GM12878 (cell line): ENCODE measurements around the gene LY6G5B. TPM values are rescaled to one million over a fixed set of nuclear protein-coding genes. Genes with fewer than 3 reads are reported as not detected.

ENCODE experiments used
- ATAC-seq: fragments of 200-7000 bp; cut with Tn5 transposase; 3 replicates; pipeline ENCODE4 v1.9.1; 2020; ENCODE audit warnings: mild to moderate bottlenecking, moderate library complexity
- BruUV-seq: library from RNA; stranded (reverse); fragments of 400-500 nt; replicated peaks from 2 replicates; lab custom pipeline; 2021; lab: Mats Ljungman, UMichigan
- CTCF ChIA-PET: fragments of 300-600 bp; sonication (Branson Sonifier 250); formaldehyde crosslinking; extraction: SDS; loops from one replicate; lab custom pipeline; 2021; ENCODE audit warnings: inconsistent platforms; lab: Yijun Ruan, JAX
- POLR2A ChIA-PET: fragments of 350-600 bp; formaldehyde crosslinking; extraction: SDS; loops from one replicate; lab custom pipeline; 2021; ENCODE audit warnings: inconsistent platforms; lab: Charles Lee
- RAD21 ChIA-PET: fragments of 300-600 bp; sonication (Branson Sonifier 250); formaldehyde crosslinking; loops from one replicate; lab custom pipeline; 2023; ENCODE audit warnings: antibody characterized with exemption; ENCODE audit not compliant: unreplicated experiment; lab: Charles Lee
- SMC1A ChIA-PET: fragments of 300-600 bp; sonication (Branson Sonifier 250); formaldehyde crosslinking; loops from one replicate; lab custom pipeline; 2023; ENCODE audit not compliant: unreplicated experiment, uncharacterized antibody; lab: Charles Lee
- DNase-seq: peaks from one replicate; pipeline ENCODE4 v3.0.0-alpha.2; 2011; ENCODE audit warnings: low read depth, low spot score
- FAIRE-seq: peaks from 3 replicates; lab custom pipeline; 2011; peaks lifted over from hg19 to GRCh38; lab: Jason Lieb, UNC
- H2AFZ ChIP-seq: 2 replicates; pipeline ENCODE4 v1.6.0; 2011; ENCODE audit warnings: low read depth, low read length, control low read depth; ENCODE audit not compliant: control insufficient read depth
- H3K27ac ChIP-seq: 2 replicates; pipeline ENCODE4 v1.5.1; 2011; ENCODE audit warnings: control low read depth; ENCODE audit not compliant: control insufficient read depth, insufficient read depth
- H3K27me3 ChIP-seq, 2 experiments: replicated peaks in 1 of 2; 2 replicates each; pipeline versions ENCODE4 v1.6.0 to v1.6.1; 2011; ENCODE audit warnings: low read length in 1 of 2; ENCODE audit not compliant: control insufficient read depth in 2 of 2, insufficient read depth in 2 of 2
- H3K36me3 ChIP-seq, 2 experiments: 2 replicates each; pipeline ENCODE4 v1.5.1; 2011; ENCODE audit warnings: low read length in 1 of 2; ENCODE audit not compliant: control insufficient read depth in 2 of 2, insufficient read depth in 2 of 2
- H3K4me1 ChIP-seq: 2 replicates; pipeline ENCODE4 v1.6.1; 2011; ENCODE audit warnings: mild to moderate bottlenecking, low read length, moderate library complexity, mixed read lengths; ENCODE audit not compliant: control insufficient read depth, insufficient read depth
- H3K4me2 ChIP-seq: 2 replicates; pipeline ENCODE4 v1.6.0; 2011; ENCODE audit warnings: control low read depth; ENCODE audit not compliant: control insufficient read depth, insufficient read depth
- H3K4me3 ChIP-seq: fragments of 200-600 bp; sonication (generic); 2 replicates; pipeline ENCODE4 v1.5.1; 2016
- H3K79me2 ChIP-seq: 2 replicates; pipeline ENCODE4 v1.6.0; 2011; ENCODE audit warnings: low read length; ENCODE audit not compliant: control insufficient read depth, insufficient read depth
- H3K9ac ChIP-seq: 2 replicates; pipeline ENCODE4 v1.8.0; 2011; ENCODE audit warnings: low read length, control low read depth, mixed read lengths; ENCODE audit not compliant: control insufficient read depth, insufficient read depth
- H3K9me3 ChIP-seq: replicated peaks from 3 replicates; pipeline ENCODE4 v1.5.1; 2011; ENCODE audit warnings: mild to moderate bottlenecking, low read length; ENCODE audit not compliant: control insufficient read depth, insufficient read depth
- H4K20me1 ChIP-seq: 2 replicates; pipeline ENCODE4 v1.6.0; 2011; ENCODE audit not compliant: control insufficient read depth, insufficient read depth
- BHLHE40 ChIP-seq, 2 experiments: fragments of 450-650 bp in 1 of 2; IDR thresholded peaks; 2 replicates each; pipeline ENCODE4 v1.6.1; 2011 to 2017; ENCODE audit warnings: low read depth in 2 of 2, borderline replicate concordance in 1 of 2, improper control_type of control experiment in 1 of 2, low read length in 1 of 2, mild to moderate bottlenecking in 1 of 2
- CBX5 ChIP-seq: sonication (generic); IDR thresholded peaks from 2 replicates; pipeline ENCODE4 v1.6.1; 2016; ENCODE audit warnings: low read depth, moderate library complexity, mild to moderate bottlenecking, inconsistent platforms
- CEBPB ChIP-seq, 2 experiments: fragments of 150-350 bp in 1 of 2; IDR thresholded peaks; 2 replicates each; pipeline ENCODE4 v1.6.1; 2012 to 2014; ENCODE audit warnings: low read depth in 2 of 2, low read length in 2 of 2, borderline replicate concordance in 1 of 2, inconsistent platforms in 1 of 2
- EED ChIP-seq: sonication (generic); IDR thresholded peaks from 2 replicates; pipeline ENCODE4 v1.6.1; 2016; ENCODE audit warnings: antibody characterized with exemption, low read depth
- MTA2 ChIP-seq: fragments of 450-650 bp; IDR thresholded peaks from 2 replicates; pipeline ENCODE4 v1.6.1; 2016; ENCODE audit warnings: low read depth, mild to moderate bottlenecking, moderate library complexity
- NFXL1 ChIP-seq: fragments of 450-650 bp; IDR thresholded peaks from 2 replicates; pipeline ENCODE4 v1.6.1; 2017; ENCODE audit warnings: antibody characterized with exemption, mild to moderate bottlenecking, borderline replicate concordance
- PAX8 ChIP-seq: fragments of 450-650 bp; IDR thresholded peaks from 2 replicates; pipeline ENCODE4 v1.6.1; 2017; ENCODE audit warnings: mild to moderate bottlenecking, moderate library complexity
- RB1 ChIP-seq: fragments of 450-650 bp; formaldehyde crosslinking; IDR thresholded peaks from 2 replicates; pipeline ENCODE4 v1.6.1; 2017; ENCODE audit warnings: mild to moderate bottlenecking, borderline replicate concordance
- SIX5 ChIP-seq: IDR thresholded peaks from 2 replicates; pipeline ENCODE4 v1.6.1; 2011; ENCODE audit warnings: mild to moderate bottlenecking, low read depth, low read length, moderate library complexity; ENCODE audit not compliant: severe bottlenecking
- STAT3 ChIP-seq: IDR thresholded peaks from 2 replicates; pipeline ENCODE4 v1.6.1; 2011; ENCODE audit warnings: low read depth, low read length, improper control_type of control experiment
- WGBS: methylation state at CpG from one replicate; pipeline ENCODE4 v1.1.6; 2016; ENCODE audit warnings: low lambda C conversion rate; ENCODE audit not compliant: insufficient replicate concordance, insufficient coverage; ENCODE audit errors: missing lambda C conversion rate; 5-methylcytosine and 5-hydroxymethylcytosine counted together
- in situ Hi-C: fragments of 300-500 bp; cut with MboI; formaldehyde crosslinking; loops from 9 replicates; pipeline ENCODE4 v1.14.3; 2018; ENCODE audit warnings: mixed read lengths
- intact Hi-C: fragments of 100-400 bp; cut with micrococcal nuclease; formaldehyde crosslinking; loops from one replicate; pipeline ENCODE4 v1.14.2; 2022; ENCODE audit not compliant: unreplicated experiment
- polyA plus RNA-seq, 11 experiments: library from polyadenylated mRNA; depleted of rRNA in 4 of 11; unstranded in 6 of 11; stranded (reverse) in 5 of 11; fragments of >200 nt; fragmentation: Nextera tagmentation in 4 of 11; fragmentation: Illumina TruSeq in 1 of 11; extraction: Ambion mirVana in 4 of 11; extraction: Trizol in 1 of 11; gene quantifications; 1 replicate in 1 of 11; 2 replicates in 10 of 11; pipeline versions ENCODE4 v1.2.1 to v1.2.3, GENCODE V29; 2011 to 2016; ENCODE audit warnings: inconsistent platforms in 2 of 11, missing spikeins in 2 of 11, low read depth in 1 of 11
- total RNA-seq, 4 experiments: library from RNA; depleted of rRNA in 3 of 4; stranded (reverse); fragments of >200 nt in 3 of 4; fragmentation: Illumina TruSeq in 1 of 4; extraction: Trizol in 1 of 4; gene quantifications; 2 replicates each; pipeline versions ENCODE4 v1.2.1 to v1.2.3, GENCODE V29; 2013 to 2021
- TF ChIP-seq, protein P1 (sequence below): fragments of 450-650 bp; IDR thresholded peaks from 2 replicates; pipeline ENCODE4 v1.6.1; 2017; ENCODE audit warnings: borderline replicate concordance
- TF ChIP-seq, protein P2 (sequence below): IDR thresholded peaks from 2 replicates; pipeline ENCODE4 v1.6.1; 2012; ENCODE audit warnings: low read depth, low read length, improper control_type of control experiment

LY6G5B gene
- total and polyA plus RNA-seq, 10 of the 15 experiments (the other 5 are each of a cell fraction or from before 2014, with no cell fraction given): 3.2 to 16.5 (median 7.5) TPM

DNA sequence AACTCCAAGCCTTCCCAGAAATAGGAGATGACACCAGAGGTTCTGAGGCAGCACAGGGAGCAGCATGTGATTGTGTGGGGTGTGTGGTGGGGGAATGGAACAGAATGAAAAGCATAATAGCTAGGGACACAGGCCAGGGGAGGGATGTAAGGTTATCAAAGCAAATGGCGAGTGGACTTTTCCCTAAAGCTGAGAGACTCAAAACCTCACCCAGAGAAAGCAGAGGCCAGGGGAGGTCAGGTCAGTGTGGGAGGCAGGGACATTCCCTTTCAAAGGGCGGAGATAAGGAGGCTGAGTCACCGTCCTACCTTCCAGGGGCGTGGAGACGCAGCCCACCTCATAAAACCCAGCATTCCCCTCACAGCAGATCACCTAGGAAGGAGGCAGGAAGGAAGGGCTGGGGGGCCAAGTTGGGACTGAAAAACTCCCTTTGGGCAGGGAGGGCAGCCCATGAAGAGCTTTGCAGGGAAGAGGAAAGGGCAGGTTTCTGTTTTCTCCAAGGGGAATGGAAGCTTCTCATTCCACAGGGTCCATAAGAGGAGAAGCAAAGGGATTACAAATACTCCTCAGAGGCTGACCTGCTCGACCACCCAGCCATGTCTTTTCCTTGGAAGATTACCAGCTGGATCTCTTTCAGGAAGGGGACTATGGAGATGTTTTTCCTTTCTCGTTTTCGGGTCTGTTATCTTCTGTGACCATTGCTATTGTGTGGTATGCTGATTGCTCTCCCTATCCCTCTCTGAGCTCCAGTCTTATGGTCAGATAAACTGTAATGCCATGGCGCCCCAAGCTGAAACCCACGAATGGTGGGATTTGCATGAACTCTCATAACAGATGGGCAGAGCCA lies 20.7 kb downstream of the LY6G5B start:
- ChIA-PET CTCF (interaction anchor here (0.7 to 2.3 kb wide), 3 partner anchors 15 to 139 kb away, joined by 4 to 7 read pairs (median 5); no protein-coding TSS in a partner anchor), SMC1A (interaction anchor here (0.7 to 0.8 kb wide), 3 partner anchors 11 to 173 kb away, joined by 3 to 4 read pairs (median 3); no protein-coding TSS in a partner anchor), POLR2A (interaction anchor here (0.5 to 0.8 kb wide), 3 partner anchors 28 to 140 kb away, joined by 3 to 7 read pairs (median 3); no protein-coding TSS in a partner anchor), RAD21 (interaction anchor here (1.1 kb wide), 1 partner anchor 68 kb away, joined by 3 read pairs; no protein-coding TSS in a partner anchor)
- in situ Hi-C loops (no loop called here), intact Hi-C loops (no loop called here)
- H3K79me2 ChIP-seq: no peaks in the 10 kb centered on the region
- H3K27me3 ChIP-seq: no peaks in the 10 kb centered on the region
- no peak for FAIRE-seq
- TF ChIP-seq RB1: no peak
- TF ChIP-seq CBX5: no peak
- TF ChIP-seq, protein P1, sequence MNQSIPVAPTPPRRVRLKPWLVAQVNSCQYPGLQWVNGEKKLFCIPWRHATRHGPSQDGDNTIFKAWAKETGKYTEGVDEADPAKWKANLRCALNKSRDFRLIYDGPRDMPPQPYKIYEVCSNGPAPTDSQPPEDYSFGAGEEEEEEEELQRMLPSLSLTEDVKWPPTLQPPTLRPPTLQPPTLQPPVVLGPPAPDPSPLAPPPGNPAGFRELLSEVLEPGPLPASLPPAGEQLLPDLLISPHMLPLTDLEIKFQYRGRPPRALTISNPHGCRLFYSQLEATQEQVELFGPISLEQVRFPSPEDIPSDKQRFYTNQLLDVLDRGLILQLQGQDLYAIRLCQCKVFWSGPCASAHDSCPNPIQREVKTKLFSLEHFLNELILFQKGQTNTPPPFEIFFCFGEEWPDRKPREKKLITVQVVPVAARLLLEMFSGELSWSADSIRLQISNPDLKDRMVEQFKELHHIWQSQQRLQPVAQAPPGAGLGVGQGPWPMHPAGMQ: no peak
- no peak for TF ChIP-seq STAT3
- TF ChIP-seq MTA2: no peak
- TF ChIP-seq PAX8: no peak
- TF ChIP-seq, protein P2, sequence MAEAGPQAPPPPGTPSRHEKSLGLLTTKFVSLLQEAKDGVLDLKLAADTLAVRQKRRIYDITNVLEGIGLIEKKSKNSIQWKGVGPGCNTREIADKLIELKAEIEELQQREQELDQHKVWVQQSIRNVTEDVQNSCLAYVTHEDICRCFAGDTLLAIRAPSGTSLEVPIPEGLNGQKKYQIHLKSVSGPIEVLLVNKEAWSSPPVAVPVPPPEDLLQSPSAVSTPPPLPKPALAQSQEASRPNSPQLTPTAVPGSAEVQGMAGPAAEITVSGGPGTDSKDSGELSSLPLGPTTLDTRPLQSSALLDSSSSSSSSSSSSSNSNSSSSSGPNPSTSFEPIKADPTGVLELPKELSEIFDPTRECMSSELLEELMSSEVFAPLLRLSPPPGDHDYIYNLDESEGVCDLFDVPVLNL: no peak
- no peak for TF ChIP-seq EED
- no peak for TF ChIP-seq SIX5
- no peak for TF ChIP-seq BHLHE40 (IDR thresholded peaks at IDR 0.05; ENCODE audit: borderline replicate concordance in 1 of 2, low read depth in 2 of 2, low read length in 1 of 2)
- no peak for TF ChIP-seq CEBPB (IDR thresholded peaks at IDR 0.05; ENCODE audit: borderline replicate concordance in 1 of 2, low read depth in 2 of 2, low read length in 2 of 2)
- TF ChIP-seq NFXL1: no peak
- H3K27ac ChIP-seq: no peak overlapping the region
- no peak for ATAC-seq
- 76% methylated on average over 10 of the region's 10 CpGs for WGBS
- H3K9ac ChIP-seq: no peak overlapping the region
- H3K4me3 ChIP-seq: no peak overlapping the region
- H2AFZ ChIP-seq: no peak overlapping the region
- peaks cover 15 to 41% of the 10 kb centered on the region in 2 experiments for H3K36me3 ChIP-seq
- no peaks in the 10 kb centered on the region for H3K4me1 ChIP-seq
- H3K9me3 ChIP-seq: no peaks in the 10 kb centered on the region
- no TSS peak for BruUV-seq
- DNase-seq: no peak
- H3K4me2 ChIP-seq: no peak overlapping the region
- no peaks in the 10 kb centered on the region for H4K20me1 ChIP-seq
